DMS53 treated with DMSO at 0.1 percent for 48 hours (cell line): ENCODE results near the gene EFNA5.
A peak's percentile ranks its signal among the peaks of the same experiment; 100 is the strongest.

Source experiments
- DNase-seq: peaks from one replicate; lab custom pipeline; 2025; ENCODE audit not compliant: unreplicated experiment; lab: John Stamatoyannopoulos, UW

Gene EFNA5

DNA sequence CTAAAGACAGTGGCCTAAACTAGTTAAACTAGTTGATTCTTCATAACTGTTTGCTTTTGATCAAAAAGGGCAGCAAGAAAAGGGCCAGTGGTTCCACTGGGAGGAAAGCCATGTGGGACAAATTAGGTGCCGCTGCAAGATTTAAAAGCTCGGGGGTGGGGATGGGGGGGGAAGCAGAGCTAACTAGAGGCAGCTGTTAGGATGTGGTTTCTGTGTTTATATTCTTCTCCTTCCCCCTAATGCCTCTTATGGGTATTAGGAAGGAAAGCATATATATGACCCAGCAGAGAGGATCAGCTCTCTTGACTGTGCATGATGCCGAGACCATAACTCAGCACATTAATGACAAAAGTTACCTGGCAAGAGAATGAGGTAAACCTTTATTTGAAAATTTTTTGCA is 65.7 kb downstream of the EFNA5 start:
- no peak for DNase-seq

DNA sequence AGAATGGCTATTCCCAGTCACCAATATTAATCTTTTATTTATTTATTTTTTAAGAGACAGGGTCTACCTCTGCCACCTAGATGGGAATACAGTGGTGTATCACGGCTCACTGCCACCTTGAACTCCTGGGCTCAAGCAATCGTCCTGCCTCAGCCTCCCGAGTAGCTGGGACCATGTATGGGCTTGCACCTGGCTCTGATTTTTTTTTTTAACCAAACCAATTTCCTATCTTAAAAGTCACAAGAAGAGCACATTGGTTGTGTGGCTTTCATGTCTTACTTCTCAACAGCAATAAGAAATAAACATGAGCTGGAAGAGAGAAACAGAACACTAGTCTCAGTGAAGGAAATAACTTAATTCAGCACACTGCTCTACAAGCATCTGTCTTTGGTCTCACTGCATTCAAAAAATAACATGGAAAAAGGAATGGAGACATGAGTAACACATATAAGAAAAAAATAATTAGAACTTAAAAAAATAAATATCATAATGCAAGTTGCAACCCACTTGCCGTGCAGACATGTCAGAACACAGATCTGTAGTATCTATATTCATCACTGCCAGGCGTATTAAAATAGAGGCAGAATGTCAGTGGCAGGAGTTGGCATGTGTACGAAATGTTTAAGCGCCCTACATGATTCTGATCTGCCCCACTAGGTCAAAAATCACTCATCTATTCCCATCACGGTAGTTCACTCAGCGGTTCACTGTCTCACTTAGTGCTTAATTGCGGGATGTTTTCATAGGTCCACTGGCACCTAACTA is 66.4 kb downstream of the EFNA5 start:
- no peak for DNase-seq

DNA sequence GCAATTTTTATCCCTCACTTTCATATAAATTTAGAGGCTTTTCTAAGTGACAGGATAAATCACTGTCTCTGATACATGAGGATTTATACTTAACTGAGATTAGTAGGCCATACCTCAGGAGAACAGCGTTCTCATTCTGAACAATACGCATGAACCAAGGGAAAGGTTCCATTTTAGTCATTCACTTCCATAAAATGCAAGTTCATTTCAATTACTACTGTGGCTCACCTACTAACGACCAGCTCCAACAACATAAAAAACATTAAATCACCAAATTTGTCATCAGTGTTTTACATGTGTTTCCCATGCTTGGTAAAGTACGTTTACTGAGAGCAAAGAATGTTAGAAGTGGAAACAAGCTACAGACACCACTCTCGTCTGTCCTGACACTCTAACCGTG is 67.4 kb downstream of the EFNA5 start:
- no peak for DNase-seq

DNA sequence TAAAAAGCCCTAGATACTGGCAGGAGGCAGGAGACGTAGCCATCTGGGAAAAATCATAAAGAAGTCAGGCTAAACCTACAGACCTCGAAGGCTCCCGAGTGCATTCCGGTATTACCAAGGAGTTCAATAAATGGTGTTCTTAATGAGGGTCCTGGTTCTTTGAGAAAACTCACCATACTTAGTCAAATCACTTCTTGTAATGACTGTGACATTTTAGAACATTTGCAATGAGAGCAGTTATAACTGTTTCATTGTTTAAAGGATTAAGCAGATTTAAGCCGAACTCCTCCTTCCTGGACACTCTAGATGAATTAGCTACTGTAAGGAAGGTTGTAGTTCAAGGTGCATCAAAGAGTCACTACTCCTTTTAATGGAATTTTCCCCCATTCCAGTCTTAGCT is 67.8 kb downstream of the EFNA5 start:
- no peak for DNase-seq

DNA sequence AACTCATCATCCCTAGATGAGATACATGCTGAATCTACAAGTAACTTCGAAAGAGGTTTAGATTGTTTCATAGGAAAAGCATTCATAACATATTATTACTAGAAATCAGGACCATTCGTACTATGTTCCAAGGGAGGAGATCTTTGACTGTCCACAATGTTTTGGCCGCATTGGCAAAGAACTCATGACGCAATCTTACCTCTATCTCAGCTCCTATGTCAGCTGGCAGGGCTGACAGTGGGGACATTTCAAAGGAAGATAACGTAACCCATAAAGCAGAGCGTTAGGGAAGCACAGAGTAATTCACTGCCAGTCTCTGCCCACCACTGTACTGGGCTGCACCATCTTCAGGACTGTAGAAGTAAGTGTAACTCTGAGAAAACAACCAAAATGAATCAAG is 69.7 kb downstream of the EFNA5 start:
- DNase-seq = no peak

DNA sequence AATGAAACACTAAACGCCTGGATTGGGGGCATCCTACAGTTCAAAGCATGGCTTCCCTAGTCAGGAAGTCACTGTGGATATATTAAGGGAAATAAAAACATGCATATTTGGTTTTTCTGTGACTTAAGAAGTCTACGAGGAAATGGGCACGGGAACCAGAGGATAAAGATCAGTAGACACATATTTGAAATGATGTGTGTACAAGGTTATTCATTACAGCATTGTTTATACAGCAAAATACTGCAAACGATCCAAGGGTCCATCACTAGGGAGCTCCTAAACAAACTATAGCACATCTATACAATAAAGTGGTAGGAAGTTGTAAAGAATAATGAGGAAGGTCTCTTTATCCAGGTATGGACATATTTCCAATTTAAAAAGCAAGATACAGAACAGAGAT is 71.8 kb downstream of the EFNA5 start:
- DNase-seq = peak; percentile 7

DNA sequence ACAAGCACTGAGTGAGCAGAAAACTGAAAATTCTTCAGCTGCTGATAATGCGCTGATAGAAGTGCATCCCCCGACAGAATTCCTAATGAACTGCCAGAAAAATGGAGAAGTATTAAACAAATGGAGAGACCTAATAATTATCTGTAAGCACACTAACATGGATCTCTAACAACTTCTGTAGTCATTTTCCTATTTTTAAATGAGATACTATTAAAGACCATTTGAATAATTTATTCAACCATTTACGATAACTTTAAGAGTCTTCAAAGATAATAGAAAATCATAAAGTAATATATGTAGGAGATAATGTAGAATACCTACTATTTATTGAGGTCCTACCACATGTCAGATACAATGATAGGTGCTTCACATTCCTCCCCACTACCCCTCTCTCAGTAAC is 72.9 kb downstream of the EFNA5 start:
- no peak for DNase-seq

DNA sequence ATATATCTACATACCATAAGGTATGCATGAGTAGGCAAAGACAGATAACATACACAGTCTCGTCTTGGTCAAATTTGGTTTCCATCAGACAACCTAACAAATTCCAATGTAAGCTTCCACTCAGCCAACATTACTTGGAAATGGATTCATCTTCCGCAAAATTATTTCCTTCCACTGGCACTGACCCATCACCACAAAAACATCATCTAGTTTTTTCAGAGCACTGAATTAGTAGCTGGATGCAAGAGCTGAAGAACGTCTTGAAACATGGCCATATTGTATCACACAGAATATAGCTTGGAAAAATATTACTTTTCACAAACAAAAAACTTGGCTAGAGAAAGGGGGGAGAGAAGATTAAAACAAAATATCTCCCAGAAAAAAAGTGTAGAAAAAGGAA is 73.5 kb downstream of the EFNA5 start:
- no peak for DNase-seq

DNA sequence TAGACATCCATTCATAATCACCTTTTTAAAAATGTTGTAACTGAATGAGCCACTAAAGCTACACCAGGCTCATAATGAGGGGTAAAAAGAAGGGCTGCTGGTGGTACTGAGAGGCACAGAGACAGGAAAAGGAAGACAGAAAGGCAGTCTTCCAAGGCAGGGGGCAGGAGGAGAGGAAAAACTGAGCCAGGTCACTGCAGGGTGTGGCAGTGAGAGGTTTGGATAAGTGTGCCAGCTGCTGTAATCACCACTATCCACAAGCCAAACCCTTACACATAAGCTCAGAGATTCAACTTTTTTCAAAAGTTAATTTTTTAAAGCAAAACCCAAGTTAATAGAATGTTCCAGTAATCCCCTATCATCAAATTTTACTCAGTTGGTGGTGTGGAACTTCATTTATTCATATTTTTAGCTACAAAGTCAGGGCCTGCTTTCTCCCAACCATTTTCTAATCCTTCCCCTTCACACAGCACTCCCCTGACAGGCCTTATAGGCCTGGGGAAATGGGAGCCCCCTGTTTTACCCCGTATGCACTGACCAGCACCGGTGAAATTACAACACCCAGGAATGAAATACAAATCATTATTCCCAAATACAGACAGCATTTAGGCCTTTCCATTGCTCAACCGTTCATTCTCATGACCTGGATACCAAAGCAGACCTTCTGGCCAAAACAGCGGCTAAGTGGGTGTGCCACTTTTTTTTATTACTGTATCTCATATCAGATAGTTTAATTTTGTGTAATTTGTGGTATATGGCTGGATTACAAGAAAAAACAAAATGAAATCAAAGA is 76.3 kb downstream of the EFNA5 start:
- no peak for DNase-seq

DNA sequence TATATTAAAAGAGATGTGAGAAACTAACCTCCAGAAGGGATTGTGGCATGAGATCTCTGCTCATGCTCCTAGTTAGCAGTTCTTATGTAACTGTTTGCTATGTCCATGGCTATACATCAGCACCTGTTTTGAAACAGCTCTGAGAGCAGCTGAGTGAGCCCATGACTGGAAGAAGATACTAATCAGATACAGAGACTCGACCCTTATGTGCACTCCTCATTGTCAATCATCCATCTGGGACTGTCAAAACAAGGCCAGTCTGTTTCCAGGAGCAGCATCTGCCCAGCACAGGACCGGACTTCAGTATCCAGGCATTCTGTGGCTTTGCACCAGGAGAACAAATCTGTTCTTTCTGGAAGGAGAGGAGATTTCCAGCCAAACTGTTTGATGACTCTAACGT is 77.7 kb downstream of the EFNA5 start:
- DNase-seq = no peak

DNA sequence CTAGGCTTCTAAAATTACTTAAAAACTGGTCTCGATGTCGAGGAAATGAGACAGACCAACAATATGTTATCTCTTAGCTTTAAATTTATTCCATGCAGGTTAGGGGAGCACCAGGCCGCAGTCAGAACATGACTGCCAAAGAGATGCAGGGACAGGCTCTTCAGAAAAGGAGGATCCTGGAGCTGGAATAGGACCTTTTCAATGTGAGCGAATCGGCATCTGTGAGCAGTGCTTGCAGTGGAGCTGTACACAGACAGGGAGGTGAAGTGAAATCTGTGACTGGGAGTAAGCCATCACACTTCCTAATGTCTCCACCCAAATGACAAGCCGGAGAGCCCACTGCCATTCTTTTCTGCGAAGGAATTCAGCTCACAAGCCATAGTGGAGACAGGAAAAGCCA is 78.2 kb downstream of the EFNA5 start:
- DNase-seq = no peak

DNA sequence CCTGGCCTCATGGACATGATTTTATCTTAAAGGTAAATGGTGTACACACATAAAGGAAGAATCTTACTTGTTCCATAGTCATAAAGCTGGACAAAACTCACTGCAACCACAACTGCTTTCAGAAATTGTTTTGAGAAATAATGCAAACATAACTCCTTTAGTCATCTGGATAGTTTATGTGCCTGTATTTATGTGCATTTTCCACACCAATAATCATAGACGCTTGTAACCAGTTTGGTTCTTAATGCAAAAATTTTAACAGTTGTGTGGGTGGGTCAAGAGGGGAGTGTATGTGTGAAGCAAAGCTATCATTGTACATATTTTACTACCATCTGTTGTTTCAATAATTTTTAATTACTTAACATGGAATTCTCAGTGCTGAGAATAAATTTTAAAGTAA is 80.1 kb downstream of the EFNA5 start:
- no peak for DNase-seq

DNA sequence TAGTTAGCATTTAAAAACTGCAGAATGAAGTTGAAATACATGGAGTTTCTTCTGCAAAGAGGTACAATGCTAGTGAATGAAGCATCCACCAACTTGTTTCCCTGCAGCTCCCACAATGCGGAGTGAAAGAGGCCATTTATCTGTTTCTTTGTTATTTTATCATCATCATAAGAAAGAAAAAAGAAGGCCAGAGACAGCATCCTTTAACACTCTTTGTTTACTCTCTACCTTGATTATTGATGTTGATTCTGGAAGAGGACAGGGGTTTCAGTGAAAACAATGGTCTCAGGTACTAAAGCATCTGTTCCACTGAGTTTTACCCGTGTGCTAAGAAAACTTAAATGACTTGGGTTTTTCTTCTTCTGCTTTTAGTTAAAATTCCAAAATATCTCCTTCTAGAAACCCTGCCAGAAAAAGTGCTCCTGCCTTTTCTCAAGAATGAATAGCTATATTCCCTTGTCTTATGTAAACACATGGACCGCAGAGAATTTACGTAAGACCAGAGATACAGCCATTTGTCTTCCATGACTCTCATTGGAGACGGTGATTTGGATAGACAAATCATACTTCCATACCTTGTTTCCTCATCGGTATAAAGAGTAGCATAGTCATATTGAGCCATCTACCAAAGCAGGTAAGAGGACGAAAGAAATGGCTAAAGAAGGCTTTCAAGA is 81.1 kb downstream of the EFNA5 start:
- DNase-seq = no peak

DNA sequence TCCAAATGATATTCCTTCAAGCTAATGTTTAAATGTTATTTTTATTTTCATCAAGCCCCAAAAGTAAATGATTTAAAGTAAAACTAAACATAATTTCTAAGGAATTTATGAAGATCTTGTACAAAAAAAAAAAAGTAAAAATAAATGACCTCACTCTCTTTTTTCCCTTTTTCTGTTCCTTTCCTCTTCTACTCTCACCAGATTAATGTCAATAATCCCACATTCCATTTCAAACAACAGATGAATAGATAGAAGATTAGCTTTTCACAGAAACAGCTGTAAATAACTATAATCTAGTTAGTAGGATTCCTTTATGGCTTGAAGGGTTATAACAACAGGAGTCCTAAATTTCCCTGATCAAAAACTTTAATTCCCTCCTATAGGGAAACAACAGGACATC is 88.1 kb downstream of the EFNA5 start:
- no peak for DNase-seq

DNA sequence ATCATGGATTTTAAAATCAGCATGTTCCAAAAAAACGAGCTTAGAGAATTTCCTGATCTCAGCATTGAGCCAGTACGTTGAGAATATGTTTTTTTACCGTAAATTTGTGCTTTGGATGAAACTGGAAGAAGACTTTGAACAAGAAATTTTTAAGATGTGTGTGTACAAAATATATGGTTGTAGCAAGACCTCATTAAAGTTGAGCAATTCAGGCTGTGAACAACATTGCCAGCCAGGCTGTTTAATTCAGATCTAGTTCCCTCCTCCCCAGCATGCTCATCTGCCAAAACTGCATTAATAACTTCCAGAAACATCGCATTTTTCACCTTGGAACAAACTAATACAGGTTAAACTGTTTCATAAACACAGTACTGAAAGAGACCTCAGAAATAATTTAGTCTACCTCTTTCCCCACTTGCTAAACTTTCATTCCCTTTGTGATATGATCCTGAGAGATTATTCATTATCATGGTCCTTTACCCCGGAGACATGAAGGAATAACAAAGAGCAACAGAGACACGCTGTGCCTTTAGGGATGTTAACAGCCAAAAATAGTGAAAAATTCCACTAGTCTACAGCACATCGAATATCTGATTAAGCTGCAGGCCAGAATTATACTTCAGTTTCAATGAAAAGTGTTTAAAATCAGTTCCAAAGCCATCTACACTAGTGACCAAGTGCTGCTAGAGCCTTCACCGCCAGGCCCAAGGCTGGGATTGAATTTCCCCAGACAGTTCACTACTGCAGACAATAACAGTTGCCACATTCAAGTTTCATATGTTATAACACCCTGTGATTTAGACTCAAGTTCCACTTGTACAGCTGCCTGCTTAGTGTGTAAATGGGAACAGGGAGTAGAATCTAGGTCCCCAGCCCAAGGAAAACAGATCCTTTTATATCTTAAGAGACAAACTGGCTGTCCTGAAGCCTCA is 89.6 kb downstream of the EFNA5 start:
- DNase-seq = no peak

DNA sequence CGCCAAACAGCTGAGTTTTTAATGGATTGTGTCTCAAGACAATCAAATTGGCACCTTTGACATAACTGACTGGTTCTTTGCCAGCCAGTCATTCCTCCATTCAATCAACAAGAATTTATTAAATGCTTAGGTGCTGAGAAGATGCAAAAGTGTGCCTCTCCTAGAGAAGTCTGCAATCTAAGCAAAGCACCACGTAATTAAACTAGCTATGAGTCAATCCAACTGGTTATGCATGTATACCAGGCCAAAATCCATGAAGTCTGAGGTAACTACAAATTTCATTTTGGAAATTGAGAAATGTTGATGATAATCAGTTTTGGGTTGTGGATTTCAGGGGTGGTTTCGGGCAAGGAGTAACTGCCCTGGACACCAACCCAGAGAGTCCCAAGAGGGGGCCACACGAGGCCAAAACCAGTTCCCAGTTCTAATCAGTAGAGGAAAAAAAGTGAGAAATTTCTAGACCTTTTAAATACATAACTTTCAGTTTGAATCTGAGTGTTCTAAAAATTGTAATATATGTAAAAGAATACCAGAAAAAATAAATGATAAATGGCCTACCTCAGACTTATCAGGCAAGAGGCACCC is 92.6 kb downstream of the EFNA5 start:
- DNase-seq = no peak

DNA sequence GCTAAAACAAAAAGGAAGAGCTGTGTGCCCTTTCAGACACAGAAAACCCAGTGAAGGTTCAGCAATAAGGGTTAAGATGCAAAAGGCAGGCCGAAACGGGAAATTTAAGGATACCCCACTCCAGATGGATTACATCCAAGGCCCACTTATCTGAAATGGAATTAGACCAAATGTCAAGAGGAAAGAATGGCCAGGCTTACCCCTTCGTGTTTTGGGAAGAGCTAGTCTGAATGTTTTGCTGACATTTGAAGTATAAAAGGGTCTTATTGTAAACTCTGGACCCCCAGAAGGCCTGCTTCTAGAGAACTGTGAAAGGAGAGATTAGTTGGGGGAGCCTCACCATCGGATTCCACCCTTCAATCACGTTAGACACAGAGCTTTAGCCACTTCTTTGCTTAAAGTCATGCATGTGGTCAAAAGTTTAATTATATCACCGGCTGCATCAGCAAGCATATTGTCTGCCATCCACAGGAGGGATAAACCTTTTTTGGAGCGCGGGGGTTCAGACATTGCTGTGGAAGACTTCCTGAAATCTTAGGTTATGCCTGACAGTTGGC is 93.3 kb downstream of the EFNA5 start:
- no peak for DNase-seq

DNA sequence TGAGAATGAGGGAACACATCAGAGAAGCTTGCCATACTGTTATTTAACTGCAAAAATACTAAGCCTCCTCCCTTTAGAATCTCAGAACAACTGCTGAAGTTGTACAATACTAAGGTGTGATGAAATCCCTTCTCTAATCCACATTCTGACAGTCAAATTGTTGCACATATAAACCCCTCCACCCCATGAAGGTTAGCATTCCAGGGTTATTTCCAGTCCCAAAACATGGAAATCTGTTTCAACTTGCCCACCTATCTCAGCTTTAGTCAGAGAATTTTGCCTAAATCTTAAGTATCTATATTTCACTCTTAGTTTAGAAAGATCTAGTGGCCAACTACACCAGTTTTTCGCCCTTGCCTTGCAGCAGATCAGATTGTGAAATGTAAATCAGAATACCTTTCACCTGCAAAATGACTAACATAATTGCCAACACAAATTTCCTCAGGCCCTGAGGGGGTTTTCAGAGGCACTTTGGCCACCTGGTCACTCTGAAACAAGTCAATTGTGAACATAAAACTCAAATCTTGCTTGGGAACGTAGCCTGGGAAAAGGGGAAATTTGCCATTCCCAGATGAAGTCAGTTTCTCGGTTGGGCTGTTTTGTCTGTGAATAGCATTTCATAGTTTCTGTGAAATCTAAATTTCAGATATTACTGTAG is 93.9 kb downstream of the EFNA5 start:
- DNase-seq = no peak

DNA sequence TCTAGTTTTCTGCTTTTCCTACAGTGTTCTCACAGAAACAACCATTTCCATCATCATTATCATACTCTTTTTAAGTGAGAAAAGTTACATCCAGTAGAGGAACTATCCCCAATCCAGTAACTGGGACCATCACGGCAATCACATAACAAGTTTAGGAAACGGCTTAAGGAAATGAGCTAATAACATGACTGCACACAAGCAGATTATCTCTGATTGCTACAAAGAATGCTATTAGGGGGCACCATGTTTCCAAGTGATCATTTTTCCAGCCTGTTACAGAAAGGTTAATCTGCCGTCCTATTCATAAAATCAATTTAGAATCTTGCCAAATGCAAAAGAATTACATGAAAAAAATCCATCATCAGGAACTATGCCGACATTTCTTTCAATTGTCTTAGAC is 94.6 kb downstream of the EFNA5 start:
- no peak for DNase-seq

DNA sequence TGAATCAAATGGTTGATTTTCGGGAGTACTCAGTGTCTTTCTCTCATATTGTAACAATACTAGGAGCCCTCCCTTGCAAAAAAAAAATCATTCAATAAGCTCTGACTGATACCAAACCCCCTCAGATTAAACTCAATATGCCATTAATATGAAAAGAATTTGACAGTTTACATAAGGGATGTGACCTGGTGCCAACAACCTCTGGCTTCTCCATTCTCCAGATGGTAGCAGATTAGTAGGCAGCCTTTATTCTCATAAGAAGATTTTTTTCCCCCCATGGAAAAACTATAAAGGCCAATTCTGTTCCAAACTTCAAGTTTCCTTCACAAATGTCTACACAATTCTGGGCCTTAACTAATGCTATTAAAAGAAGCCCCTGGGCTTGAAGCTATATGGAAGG is 96.5 kb downstream of the EFNA5 start:
- no peak for DNase-seq
